GM23248 (cell line): ENCODE measurements around the gene EMD. TPM values are rescaled to one million over a fixed set of nuclear protein-coding genes. Genes with fewer than 3 reads are reported as not detected.
A peak's percentile ranks its signal among the peaks of the same experiment; 100 is the strongest.

Source experiments
- DNase-seq: peaks from one replicate; pipeline ENCODE4 v3.0.0-alpha.2; 2015
- H2AFZ ChIP-seq: fragments of 200-600 bp; sonication (generic); 2 replicates; pipeline ENCODE4 v1.6.1; 2016; ENCODE audit warnings: antibody characterized with exemption
- H3F3A ChIP-seq: fragments of 200-600 bp; sonication (generic); 2 replicates; pipeline ENCODE4 v1.6.1; 2016; ENCODE audit warnings: mild to moderate bottlenecking, antibody characterized with exemption, mixed run types; ENCODE audit not compliant: insufficient read depth
- H3K27ac ChIP-seq: fragments of 200-600 bp; sonication (generic); 2 replicates; pipeline ENCODE4 v1.5.1; 2016; ENCODE audit warnings: mild to moderate bottlenecking
- H3K27me3 ChIP-seq: fragments of 200-600 bp; sonication (generic); replicated peaks from 2 replicates; pipeline ENCODE4 v1.6.1; 2016; ENCODE audit warnings: mild to moderate bottlenecking; ENCODE audit not compliant: insufficient read depth
- H3K36me3 ChIP-seq: fragments of 200-600 bp; sonication (generic); 2 replicates; pipeline ENCODE4 v1.6.1; 2016; ENCODE audit warnings: low read depth, mild to moderate bottlenecking
- H3K4me1 ChIP-seq: fragments of 200-600 bp; sonication (generic); 2 replicates; pipeline ENCODE4 v1.6.1; 2016; ENCODE audit warnings: mild to moderate bottlenecking; ENCODE audit not compliant: insufficient read depth
- H3K4me2 ChIP-seq: fragments of 200-600 bp; sonication (generic); one replicate; pipeline ENCODE4 v1.6.1; 2016; ENCODE audit warnings: mild to moderate bottlenecking; ENCODE audit not compliant: unreplicated experiment
- H3K4me3 ChIP-seq: fragments of 200-600 bp; sonication (generic); 2 replicates; pipeline ENCODE4 v1.5.1; 2016; ENCODE audit warnings: mild to moderate bottlenecking
- H3K79me2 ChIP-seq: fragments of 200-600 bp; sonication (generic); 2 replicates; pipeline ENCODE4 v1.6.1; 2016; ENCODE audit warnings: mild to moderate bottlenecking; ENCODE audit not compliant: insufficient read depth
- H3K9ac ChIP-seq: fragments of 200-600 bp; sonication (generic); 2 replicates; pipeline ENCODE4 v1.6.1; 2016; ENCODE audit warnings: mild to moderate bottlenecking
- H3K9me2 ChIP-seq: fragments of 200-600 bp; sonication (generic); 2 replicates; pipeline ENCODE4 v1.6.1; 2016; ENCODE audit warnings: mixed run types, mild to moderate bottlenecking, moderate library complexity; ENCODE audit not compliant: insufficient read depth
- H3K9me3 ChIP-seq: fragments of 200-600 bp; sonication (generic); one replicate; pipeline ENCODE4 v1.6.1; 2017; ENCODE audit warnings: low read depth
- H4K20me1 ChIP-seq: fragments of 200-600 bp; sonication (generic); 2 replicates; pipeline ENCODE4 v1.6.0; 2016; ENCODE audit not compliant: insufficient read depth
- EZH2 ChIP-seq: fragments of 200-600 bp; sonication (generic); IDR thresholded peaks from 2 replicates; pipeline ENCODE4 v1.6.1; 2018; ENCODE audit warnings: antibody characterized with exemption, mild to moderate bottlenecking; ENCODE audit not compliant: insufficient read depth, poor library complexity, severe bottlenecking
- EZH2phosphoT487 ChIP-seq: fragments of 200-600 bp; sonication (generic); IDR thresholded peaks from 2 replicates; pipeline ENCODE4 v1.6.1; 2018; ENCODE audit warnings: antibody characterized with exemption, moderate library complexity, mild to moderate bottlenecking, low read depth; ENCODE audit not compliant: insufficient read depth
- WGBS, 2 experiments: methylation state at CpG; one replicate each; pipeline ENCODE4 v1.1.6; 2015 to 2017; ENCODE audit warnings: low lambda C conversion rate in 2 of 2, low coverage in 1 of 2; ENCODE audit errors: missing lambda C conversion rate in 2 of 2; 5-methylcytosine and 5-hydroxymethylcytosine counted together
- in situ Hi-C: fragments of 300-500 bp; cut with MboI; formaldehyde crosslinking; loops from 2 replicates; pipeline ENCODE4 v1.15.0; 2020
- polyA plus RNA-seq: library from polyadenylated mRNA; unstranded; fragments of >200 nt; fragmentation: Nextera tagmentation; extraction: Ambion mirVana; gene quantifications from 2 replicates; pipeline ENCODE4 v1.2.1, GENCODE V29; 2016
- total RNA-seq: library from RNA; depleted of rRNA; stranded (reverse); fragments of >200 nt; shearing (Covaris generic); gene quantifications from 2 replicates; pipeline ENCODE4 v1.2.3, GENCODE V29; 2014; rRNA removed

EMD gene
- 39.7 TPM in 2 replicates for total RNA-seq
- polyA plus RNA-seq = 86.6 and 96.0 TPM in 2 replicates

DNA sequence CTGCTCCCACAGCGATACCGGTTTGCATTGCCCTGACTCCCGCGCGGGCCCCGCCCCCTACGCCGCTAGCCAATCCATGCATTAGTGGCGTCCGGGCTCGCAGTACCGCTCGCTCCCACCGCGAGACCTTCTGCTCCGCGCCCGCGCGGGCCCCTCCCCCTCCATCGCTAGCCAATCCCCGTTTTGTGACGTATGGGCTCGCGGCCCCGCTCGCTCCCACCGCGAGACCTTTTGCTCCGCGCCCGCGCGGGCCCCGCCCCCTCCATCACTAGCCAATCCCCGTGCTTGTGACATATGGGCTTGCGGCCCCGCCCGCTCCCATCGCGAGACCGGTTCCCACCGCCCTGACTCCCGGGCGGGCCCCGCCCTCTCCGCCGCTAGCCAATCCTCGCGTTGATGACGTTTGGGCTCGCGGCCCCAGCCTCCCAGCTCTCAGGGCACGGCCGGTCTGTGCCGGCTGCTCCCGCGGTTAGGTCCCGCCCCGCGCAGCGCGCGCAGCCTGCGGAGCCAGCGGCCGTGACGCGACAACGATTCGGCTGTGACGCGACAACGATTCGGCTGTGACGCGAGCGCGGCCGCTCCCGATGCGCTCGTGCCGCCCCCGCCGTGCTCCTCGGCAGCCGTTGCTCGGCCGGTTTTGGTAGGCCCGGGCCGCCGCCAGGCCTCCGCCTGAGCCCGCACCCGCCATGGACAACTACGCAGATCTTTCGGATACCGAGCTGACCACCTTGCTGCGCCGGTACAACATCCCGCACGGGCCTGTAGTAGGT is at the start of gene EMD:
TSS of gene EMD (plus strand) at position 497 of the 770 bp plus-strand sequence. CDS start at position 687, 190 bp downstream.
- Histone ChIP-seq H3K4me3 (peak within 1 kb of the TSS; percentile 85), H3K4me2 (peak within 1 kb of the TSS; percentile 62), H3K27me3 (no peaks in the 10 kb centered on the region), H3K79me2 (peaks cover 24% of the 10 kb centered on the region), H3K9ac (peak within 1 kb of the TSS; percentile 100), H4K20me1 (no peaks in the 10 kb centered on the region), H3K9me2 (no peaks in the 10 kb centered on the region), H3K36me3 (no peaks in the 10 kb centered on the region), H3K27ac (peak within 1 kb of the TSS; percentile 98), H3F3A (no peaks in the 10 kb centered on the region), H3K9me3 (no peaks in the 10 kb centered on the region), H3K4me1 (0 out of 2 replicates have a peak, but pooled peaks cover 7% of the 10 kb centered on the region), H2AFZ (no peak within 1 kb of the TSS; the same call in 1 of the 2 replicates)
- peak; percentile 96 for DNase-seq
- WGBS, 2 experiments = 0 to 2% methylated on average over 4 to 50 of the region's 103 CpGs
- in situ Hi-C loops = no loop called here
- TF ChIP-seq EZH2phosphoT487 (no peak), EZH2 (no peak)

DNA sequence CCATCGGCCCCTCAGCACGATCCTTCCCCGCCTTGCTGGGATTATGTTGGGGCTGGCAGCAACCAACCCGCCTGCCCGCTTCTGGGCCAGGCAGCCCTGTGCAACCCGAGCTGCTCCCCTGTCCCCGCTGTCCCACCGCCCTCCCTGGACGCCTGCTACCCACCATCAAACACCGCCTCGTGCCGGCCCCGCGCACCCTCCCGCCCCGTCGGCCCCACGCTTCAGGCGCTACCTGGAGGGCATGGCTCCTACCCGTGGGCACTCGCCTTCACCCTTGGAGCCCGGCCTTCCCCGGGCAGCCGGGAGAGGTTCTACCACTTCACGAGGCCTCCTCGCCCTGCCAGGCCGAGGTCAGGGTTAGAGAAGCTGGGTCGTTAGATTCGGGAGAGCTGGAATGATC is 46.5 kb upstream of the EMD start:
- 85% methylated on average over 29 of the region's 29 CpGs; no CpG with 5 or more reads in 1 of the 2 experiments for WGBS, 2 experiments
- H3K4me3 ChIP-seq = no peak overlapping the region
- H3K27me3 ChIP-seq = no peaks in the 10 kb centered on the region

DNA sequence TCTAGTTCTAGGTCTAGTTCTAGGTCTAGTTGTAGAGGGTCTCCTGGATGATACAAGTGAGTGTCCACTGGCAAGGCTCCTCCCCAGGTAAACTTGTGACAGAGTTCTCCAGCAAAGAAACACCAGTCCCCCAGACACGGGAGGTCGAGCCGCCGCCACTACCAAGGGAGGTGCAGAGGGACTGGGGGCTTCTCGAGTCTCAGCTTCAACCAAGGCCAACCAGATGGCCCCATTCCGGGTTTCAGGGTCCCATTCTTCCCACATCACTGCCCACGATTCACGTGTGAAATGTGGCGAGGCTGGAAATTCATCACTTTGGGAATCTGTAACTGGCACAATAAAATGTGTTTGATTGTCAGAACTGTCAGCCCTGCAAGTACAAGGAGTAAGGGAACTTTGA is 46.0 kb upstream of the EMD start:
- WGBS, 2 experiments = 72 to 88% methylated on average over 5 of the region's 9 CpGs

More for the DNA sequence above, 46.5 kb upstream of the EMD start:
- H3K9me3 ChIP-seq = no peaks in the 10 kb centered on the region
- TF ChIP-seq EZH2 = no peak
- TF ChIP-seq EZH2phosphoT487 = no peak
- H3K4me2 ChIP-seq = no peak overlapping the region
- 0 out of 2 replicates have a peak, but pooled peaks cover 1% of the 10 kb centered on the region for H3K4me1 ChIP-seq
- in situ Hi-C loops = no loop called here
- no peak overlapping the region for H3K9ac ChIP-seq
- H3K27ac ChIP-seq = no peak overlapping the region
- H3F3A ChIP-seq = no peaks in the 10 kb centered on the region
- DNase-seq = no peak
- H4K20me1 ChIP-seq = no peaks in the 10 kb centered on the region
- no peaks in the 10 kb centered on the region for H3K36me3 ChIP-seq
- no peak overlapping the region for H2AFZ ChIP-seq
- H3K79me2 ChIP-seq = no peaks in the 10 kb centered on the region
- H3K9me2 ChIP-seq = no peaks in the 10 kb centered on the region

DNA sequence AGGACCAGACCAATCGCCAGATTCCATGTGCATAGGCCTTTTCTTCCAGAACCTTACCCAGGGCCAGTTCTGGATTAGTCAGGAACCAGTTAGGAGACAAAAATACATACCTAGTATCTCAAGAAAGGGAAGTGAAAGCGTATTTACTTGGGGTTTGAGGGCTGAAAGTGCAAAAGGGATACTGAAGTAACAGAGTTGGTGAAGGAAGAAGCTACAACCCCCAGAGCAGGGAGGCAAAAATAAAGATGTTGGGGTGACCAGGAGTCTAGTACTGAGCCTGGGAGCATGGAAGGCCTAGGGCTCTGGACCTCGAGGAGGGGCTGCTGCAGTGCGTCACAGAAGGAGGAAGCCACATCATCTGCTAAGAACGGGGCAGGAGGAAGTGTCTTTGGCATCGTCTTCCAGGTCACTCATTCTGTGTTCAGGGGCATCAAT is 45.2 kb upstream of the EMD start:
- in situ Hi-C loops = no loop called here
- H3K27me3 ChIP-seq = no peaks in the 10 kb centered on the region
- H2AFZ ChIP-seq = no peak overlapping the region
- no peak overlapping the region for H3K9ac ChIP-seq
- no peak overlapping the region for H3K27ac ChIP-seq
- no peaks in the 10 kb centered on the region for H3K36me3 ChIP-seq
- no peaks in the 10 kb centered on the region for H3K4me1 ChIP-seq
- H3K4me2 ChIP-seq = no peak overlapping the region
- no peaks in the 10 kb centered on the region for H3K9me3 ChIP-seq
- H3K4me3 ChIP-seq = no peak overlapping the region
- no peaks in the 10 kb centered on the region for H3K9me2 ChIP-seq
- WGBS, 2 experiments = 93 to 96% methylated on average over 6 of the region's 6 CpGs
- H4K20me1 ChIP-seq = no peaks in the 10 kb centered on the region
- no peaks in the 10 kb centered on the region for H3K79me2 ChIP-seq
- TF ChIP-seq EZH2phosphoT487 = no peak
- TF ChIP-seq EZH2 = no peak
- DNase-seq = no peak
- no peaks in the 10 kb centered on the region for H3F3A ChIP-seq

More for the DNA sequence above, 46.0 kb upstream of the EMD start:
- no peak overlapping the region for H3K9ac ChIP-seq
- H3K4me1 ChIP-seq = no peaks in the 10 kb centered on the region
- no peak overlapping the region for H3K27ac ChIP-seq
- in situ Hi-C loops = no loop called here
- no peaks in the 10 kb centered on the region for H3F3A ChIP-seq
- H3K79me2 ChIP-seq = no peaks in the 10 kb centered on the region
- no peak overlapping the region for H2AFZ ChIP-seq
- no peaks in the 10 kb centered on the region for H3K27me3 ChIP-seq
- H3K9me2 ChIP-seq = no peaks in the 10 kb centered on the region
- H3K4me2 ChIP-seq = no peak overlapping the region
- H4K20me1 ChIP-seq = no peaks in the 10 kb centered on the region
- TF ChIP-seq EZH2 (no peak), EZH2phosphoT487 (no peak)
- H3K4me3 ChIP-seq = no peak overlapping the region
- H3K9me3 ChIP-seq = no peaks in the 10 kb centered on the region
- DNase-seq = no peak
- no peaks in the 10 kb centered on the region for H3K36me3 ChIP-seq
